Measurements from ENCODE around the gene ARHGAP12.

GRCh38 chr10:31836569-31837406 lies 91.8 kb downstream of the ARHGAP12 start:
- TF ChIP-seq POLR2AphosphoS5 (IDR thresholded peaks at IDR 0.05) (no peak), CTCF (IDR thresholded peaks at IDR 0.05; ENCODE audit: poor library complexity, severe bottlenecking) (peak; percentile 44), EZH2 (IDR thresholded peaks at IDR 0.05; ENCODE audit: borderline replicate concordance, insufficient read depth, low read length, poor library complexity, severe bottlenecking) (no peak)
- TF ChIP-seq, protein P1, sequence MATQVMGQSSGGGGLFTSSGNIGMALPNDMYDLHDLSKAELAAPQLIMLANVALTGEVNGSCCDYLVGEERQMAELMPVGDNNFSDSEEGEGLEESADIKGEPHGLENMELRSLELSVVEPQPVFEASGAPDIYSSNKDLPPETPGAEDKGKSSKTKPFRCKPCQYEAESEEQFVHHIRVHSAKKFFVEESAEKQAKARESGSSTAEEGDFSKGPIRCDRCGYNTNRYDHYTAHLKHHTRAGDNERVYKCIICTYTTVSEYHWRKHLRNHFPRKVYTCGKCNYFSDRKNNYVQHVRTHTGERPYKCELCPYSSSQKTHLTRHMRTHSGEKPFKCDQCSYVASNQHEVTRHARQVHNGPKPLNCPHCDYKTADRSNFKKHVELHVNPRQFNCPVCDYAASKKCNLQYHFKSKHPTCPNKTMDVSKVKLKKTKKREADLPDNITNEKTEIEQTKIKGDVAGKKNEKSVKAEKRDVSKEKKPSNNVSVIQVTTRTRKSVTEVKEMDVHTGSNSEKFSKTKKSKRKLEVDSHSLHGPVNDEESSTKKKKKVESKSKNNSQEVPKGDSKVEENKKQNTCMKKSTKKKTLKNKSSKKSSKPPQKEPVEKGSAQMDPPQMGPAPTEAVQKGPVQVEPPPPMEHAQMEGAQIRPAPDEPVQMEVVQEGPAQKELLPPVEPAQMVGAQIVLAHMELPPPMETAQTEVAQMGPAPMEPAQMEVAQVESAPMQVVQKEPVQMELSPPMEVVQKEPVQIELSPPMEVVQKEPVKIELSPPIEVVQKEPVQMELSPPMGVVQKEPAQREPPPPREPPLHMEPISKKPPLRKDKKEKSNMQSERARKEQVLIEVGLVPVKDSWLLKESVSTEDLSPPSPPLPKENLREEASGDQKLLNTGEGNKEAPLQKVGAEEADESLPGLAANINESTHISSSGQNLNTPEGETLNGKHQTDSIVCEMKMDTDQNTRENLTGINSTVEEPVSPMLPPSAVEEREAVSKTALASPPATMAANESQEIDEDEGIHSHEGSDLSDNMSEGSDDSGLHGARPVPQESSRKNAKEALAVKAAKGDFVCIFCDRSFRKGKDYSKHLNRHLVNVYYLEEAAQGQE (IDR thresholded peaks at IDR 0.05; ENCODE audit: borderline replicate concordance), result no peak

Data from neural cell (in vitro differentiated cells).